CD4-positive, alpha-beta T cell treated with Interleukin-2 at 100 ng/mL for 4 hours (primary cell): ENCODE results near the gene ARHGAP18.

Source experiments
- DNase-seq: peaks from one replicate; pipeline ENCODE4 v3.0.0-alpha.2; 2020; ENCODE audit warnings: low spot score

ARHGAP18 gene, protein sequence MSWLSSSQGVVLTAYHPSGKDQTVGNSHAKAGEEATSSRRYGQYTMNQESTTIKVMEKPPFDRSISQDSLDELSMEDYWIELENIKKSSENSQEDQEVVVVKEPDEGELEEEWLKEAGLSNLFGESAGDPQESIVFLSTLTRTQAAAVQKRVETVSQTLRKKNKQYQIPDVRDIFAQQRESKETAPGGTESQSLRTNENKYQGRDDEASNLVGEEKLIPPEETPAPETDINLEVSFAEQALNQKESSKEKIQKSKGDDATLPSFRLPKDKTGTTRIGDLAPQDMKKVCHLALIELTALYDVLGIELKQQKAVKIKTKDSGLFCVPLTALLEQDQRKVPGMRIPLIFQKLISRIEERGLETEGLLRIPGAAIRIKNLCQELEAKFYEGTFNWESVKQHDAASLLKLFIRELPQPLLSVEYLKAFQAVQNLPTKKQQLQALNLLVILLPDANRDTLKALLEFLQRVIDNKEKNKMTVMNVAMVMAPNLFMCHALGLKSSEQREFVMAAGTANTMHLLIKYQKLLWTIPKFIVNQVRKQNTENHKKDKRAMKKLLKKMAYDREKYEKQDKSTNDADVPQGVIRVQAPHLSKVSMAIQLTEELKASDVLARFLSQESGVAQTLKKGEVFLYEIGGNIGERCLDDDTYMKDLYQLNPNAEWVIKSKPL

GRCh38 chr6:129709769-129710449 lies at the start of gene ARHGAP18:
TSS of gene ARHGAP18 (minus strand) at chr6:129710177. CDS start at chr6:129710136, 41 bp downstream.
- DNase-seq = peak; percentile 66

DNA sequence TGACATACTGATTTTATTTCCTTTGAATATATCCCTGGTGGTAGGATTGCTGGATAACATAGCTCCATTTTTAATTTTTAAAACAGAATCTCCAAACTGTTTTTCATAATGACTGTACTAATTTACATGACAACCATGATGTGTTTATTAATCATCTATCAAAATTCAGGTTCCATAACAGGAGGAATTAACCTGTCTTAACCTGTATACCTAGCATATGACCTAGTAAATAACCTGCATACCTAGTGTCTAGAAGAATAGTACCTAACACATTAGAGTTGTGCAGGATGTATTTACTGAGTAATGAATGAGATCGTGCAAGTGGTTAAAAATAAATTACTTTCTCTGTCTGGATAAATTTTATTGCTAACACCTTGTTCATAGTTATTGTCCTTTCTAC lies 45.8 kb upstream of the ARHGAP18 start:
- no peak for DNase-seq

DNA sequence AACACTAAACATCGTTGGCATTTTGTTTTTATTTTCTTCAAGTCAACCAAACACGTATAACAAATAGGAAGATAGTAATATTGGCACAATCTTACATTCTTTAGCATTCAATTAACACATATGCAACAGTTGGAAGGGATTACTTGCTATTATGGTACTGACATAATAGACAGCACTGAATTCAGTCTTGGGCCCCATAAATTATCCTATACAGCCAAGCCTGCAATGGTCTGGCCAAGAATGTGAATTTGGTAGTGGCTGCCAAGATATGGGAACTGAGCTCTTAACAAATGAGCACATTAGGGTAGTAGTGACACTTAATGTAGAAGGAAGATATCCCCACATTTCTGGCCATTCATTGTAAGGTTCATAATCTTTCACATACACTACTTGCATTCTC lies 44.8 kb upstream of the ARHGAP18 start:
- no peak for DNase-seq

DNA sequence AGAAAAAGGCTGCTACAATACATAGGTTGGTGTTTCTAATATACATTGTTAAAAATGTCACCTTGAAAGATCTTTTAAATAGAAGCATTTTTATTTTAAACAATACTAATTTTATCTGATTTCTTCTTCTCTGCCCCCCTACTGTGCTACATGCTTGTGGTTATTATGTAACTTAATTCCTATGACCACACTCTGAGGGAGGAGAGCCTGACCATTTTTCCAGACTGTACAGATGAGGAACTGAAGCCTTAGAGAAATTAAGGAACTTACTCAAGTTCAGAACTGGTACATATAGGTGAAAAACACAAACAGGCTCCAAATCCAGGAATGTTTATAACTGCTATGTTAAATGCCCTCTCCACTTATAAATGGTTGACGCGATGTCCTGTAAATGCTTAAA lies 43.4 kb upstream of the ARHGAP18 start:
- DNase-seq = no peak

DNA sequence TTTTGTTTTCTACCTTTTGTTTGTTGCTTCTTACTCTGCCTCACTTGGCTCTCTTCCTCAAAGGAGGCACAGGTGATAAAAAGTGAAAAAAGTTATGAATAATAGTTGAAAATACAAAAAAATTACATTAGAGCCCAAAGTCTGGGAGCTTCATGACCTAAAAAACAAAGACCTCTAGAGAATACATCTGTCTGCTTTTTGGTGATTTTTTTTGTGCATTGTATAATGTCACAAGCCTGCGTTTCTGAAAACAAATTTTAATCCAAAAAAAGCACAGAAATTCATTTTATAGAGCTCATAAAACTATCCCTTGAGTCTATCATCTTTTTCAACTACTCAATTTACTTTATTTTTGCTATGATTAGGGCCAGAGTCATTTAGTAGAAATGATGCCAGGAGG lies 41.4 kb upstream of the ARHGAP18 start:
- no peak for DNase-seq

GRCh38 chr6:129750360-129750759 lies 40.4 kb upstream of the ARHGAP18 start:
- peak; percentile 26 for DNase-seq

GRCh38 chr6:129749749-129750120 lies 39.8 kb upstream of the ARHGAP18 start:
- peak; percentile 57 for DNase-seq

DNA sequence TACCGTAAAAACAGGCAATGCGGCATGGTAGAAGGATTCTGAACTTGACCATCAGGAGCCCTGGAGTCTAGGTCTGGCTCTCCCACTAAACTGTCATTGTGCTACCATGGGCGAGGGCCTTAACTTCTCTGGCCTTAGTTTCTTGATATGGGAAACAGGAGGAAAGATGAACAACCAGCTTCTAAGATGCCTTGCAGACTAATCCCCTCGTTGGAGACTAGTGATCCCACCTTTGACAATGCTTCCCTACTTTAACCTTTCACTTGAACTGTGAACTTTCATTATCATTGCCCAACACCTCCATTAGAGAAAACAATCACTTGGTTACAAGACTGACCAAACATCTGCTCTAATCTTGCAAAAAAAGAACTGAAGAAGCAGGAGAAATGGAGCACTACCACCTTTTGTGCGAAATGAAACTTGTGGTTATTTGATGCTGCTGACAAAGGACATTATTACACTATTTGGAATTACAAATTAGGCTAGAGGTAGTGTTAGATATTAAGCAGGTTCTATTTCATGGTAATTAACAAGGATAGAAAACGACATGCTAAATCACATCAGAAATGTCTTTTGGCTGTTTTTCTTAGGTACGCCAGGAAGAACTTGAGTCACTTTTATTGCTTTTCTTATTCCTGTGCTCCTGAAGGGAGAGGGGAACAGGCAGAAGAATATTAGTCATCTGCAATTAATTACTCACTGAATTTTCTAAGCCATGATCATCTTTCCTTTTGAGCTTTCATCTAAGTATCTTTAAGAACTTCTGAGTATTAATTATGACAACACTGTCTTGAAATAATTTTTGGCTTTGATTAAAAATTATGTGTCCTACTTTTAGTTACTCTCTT lies 39.1 kb upstream of the ARHGAP18 start:
- DNase-seq = no peak

GRCh38 chr6:129748212-129748900 lies 38.4 kb upstream of the ARHGAP18 start:
- peak; percentile 69 for DNase-seq

GRCh38 chr6:129747588-129748112 lies 37.7 kb upstream of the ARHGAP18 start:
- no peak for DNase-seq

DNA sequence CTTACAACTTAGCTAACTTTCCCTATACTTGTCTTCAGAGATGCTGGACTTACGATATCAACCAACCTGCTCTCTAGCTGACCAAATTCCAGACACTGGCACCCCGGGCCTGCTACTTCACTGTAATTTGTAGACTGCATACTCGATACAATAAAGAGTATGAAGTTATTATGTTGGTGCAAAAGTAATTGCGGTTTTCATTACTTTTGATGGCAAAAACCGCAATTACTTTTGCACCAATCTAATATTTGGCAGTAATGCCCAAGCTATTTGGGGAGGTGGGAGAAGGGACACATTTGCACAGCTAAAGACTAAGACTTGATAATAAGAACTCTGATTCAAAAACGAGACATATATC lies 34.9 kb upstream of the ARHGAP18 start:
- DNase-seq = no peak

DNA sequence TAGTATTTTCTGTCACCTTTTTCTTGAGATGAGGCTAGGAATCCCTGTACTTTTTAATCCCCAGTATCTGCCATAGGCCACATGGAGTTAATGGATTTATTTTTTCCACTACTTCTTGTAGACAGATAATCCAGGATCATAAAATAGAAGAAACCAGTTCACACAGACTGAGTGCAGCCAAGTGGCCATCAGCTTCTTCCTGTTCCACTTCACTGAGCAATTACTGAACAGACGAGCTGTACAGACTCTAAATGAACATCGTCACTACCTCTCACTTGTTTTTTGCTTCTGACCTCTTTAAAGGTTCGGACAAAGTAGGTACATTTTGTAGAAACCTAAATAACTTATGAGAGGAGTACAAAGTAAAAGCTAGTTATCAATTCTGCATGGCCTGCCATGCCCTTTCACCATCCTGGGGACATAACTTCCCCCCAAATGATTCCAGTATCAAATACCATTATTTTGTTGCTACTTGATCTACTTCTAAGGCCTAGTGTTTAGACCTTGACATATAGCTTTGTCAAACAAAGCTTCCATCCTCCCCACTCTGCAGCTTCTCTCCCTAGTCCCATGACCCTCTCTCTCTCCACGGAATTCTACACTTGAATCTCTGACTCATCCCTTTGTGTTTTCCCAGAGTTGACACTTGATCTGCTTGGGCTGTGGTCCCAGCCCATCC lies 34.4 kb upstream of the ARHGAP18 start:
- DNase-seq = no peak

GRCh38 chr6:129740013-129740412 lies 30.0 kb upstream of the ARHGAP18 start:
- no peak for DNase-seq

- DNase-seq = no peak
Measured at GRCh38 chr6:129736105-129736504, 26.1 kb upstream of the ARHGAP18 start.

GRCh38 chr6:129733290-129733689 lies 23.3 kb upstream of the ARHGAP18 start:
- DNase-seq = no peak

DNA sequence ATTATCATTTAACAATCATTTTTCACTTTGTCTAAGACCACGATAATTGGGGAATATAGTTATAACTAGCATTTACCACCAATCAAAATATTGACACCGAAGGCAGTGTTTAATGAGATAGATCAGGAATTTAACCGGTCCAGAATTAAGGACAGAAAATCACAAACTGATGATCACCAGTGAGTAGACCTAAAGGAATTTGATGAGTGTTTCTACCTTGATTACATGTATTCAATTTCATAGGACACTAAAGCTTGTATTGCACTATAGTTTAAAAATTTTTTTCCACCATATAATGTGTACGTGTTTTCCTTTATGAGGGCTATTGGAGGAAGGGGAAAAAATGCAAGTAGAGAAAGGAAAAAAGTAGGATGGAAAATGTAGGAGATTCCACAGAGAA lies 22.6 kb upstream of the ARHGAP18 start:
- DNase-seq = no peak

GRCh38 chr6:129732034-129732433 lies 22.1 kb upstream of the ARHGAP18 start:
- no peak for DNase-seq

- no peak for DNase-seq
Measured at GRCh38 chr6:129731428-129731827, 21.5 kb upstream of the ARHGAP18 start.

DNA sequence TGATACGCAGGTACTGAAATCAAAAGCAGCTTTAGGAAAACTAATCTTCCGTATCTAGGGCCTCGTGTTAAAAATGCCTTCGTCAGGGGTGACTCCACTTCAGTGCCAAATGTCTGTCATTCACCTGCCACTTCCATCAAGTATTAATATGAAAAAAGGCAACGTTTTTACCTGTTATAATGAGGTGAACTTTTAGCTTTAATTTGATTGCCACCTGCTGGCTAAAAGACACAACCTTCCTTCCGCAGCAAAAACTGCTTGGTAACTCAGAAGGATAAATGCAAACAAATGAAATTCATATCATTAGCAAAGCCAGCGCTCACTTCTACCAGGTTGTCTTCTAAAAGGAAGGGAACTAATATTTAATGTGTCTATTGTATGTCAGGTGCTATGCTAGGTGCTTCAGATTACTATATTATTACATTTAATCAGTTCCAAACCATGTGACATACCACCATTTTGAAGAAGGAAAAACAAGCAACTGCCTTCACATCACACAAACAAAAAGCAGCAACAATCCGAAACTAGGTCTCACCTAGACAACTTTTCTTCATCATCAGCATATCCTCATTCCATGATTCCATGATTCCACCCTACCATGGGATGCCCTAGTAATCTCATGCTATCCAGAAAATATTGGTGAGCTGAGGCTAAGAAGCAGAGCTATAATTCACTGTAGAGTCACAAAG lies 20.6 kb upstream of the ARHGAP18 start:
- DNase-seq = peak; percentile 73

DNA sequence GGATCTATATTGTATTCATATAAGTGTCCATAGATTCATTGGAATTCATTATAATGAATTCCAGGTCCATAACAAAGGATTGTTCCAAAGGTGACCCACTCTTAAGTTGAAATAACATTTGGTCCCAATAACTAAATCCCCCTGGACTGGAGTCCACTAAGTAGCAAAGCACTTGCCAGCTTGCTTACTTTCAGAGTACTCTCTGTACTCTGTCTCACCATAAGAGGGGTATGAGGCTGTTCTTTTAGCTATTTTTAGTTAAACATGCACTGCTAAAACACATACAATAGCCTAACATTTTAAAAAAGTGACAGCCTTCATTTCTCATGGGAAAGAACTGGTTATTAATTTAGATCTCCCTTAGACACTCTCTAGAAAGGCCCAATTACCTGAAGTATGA lies 16.7 kb upstream of the ARHGAP18 start:
- DNase-seq = no peak
